Measurements from ENCODE around the gene INAVA. TPM values are rescaled to one million over a fixed set of nuclear protein-coding genes. Genes with fewer than 3 reads are reported as not detected.

Gene INAVA
- total and polyA plus RNA-seq, 2 experiments from 2014 or later: 25.3 to 43.9 TPM

DNA sequence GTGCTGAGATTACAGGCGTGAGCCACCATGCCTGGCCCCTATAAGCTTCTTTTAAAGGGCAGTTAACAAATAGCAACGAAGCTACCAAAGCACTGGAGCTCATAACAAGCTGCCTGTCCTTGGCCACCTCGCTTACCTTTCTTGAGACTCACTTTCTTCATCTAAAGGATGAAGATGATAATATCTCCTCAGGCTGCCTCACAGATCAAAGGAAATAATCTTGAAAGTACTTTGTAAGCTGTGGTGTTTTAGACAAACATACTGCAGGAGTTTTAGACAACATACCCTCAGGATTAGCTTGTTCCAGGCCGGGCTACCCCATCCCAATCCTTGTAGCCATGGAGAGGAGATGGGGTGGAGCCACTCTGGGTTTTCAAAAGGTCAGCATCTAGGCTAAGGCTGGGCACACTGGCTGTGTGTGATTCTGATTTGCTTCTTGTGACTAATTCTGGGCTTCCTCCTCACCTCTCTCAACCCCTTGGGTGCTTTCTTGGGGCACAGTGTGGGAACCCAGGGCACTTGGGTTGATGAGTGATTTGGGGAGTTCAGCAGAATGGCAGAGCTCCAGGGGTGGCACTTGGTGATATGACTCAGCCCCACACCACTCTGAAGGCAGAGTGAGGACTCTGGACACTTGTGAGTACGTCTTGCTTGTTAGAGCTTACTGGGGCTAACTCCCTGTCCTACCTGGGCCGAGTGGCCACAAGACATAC lies 16.7 kb upstream of the INAVA start:
- Histone ChIP-seq H4K20me1 (replicated peaks; ENCODE audit: insufficient read depth) (no peaks in the 10 kb centered on the region), H3K36me3 (ENCODE audit: insufficient read depth) (no peaks in the 10 kb centered on the region), H3K4me1 (ENCODE audit: insufficient read depth) (peaks cover 5% of the 10 kb centered on the region), H3K4me3 (no peak overlapping the region), H3F3A (replicated peaks; ENCODE audit: low read depth) (0 out of 2 replicates have a peak, but pooled peaks cover 2% of the 10 kb centered on the region), H3K9me2 (ENCODE audit: insufficient read depth) (no peaks in the 10 kb centered on the region), H3K4me2 (no peak overlapping the region), H3K27me3 (ENCODE audit: insufficient read depth) (peaks cover 18% of the 10 kb centered on the region; the same call in 1 of the 2 replicates), H3K27ac (ENCODE audit: low read depth) (no peak overlapping the region), H2AFZ (no peak overlapping the region), H3K79me2 (replicated peaks; ENCODE audit: insufficient read depth) (no peaks in the 10 kb centered on the region)
- H3K27ac Mint-ChIP-seq: no peak overlapping the region
- ATAC-seq (no peak), DNase-seq (ENCODE audit: low spot score) (no peak)
- peaks cover 7% of the 10 kb centered on the region for H3K27me3 Mint-ChIP-seq (ENCODE audit: insufficient read depth, low read depth, poor library complexity)
- H3K4me3 Mint-ChIP-seq: no peak overlapping the region
- peaks cover 22% of the 10 kb centered on the region for H3K4me1 Mint-ChIP-seq
- H3K9me3 Mint-ChIP-seq: no peaks in the 10 kb centered on the region
- TF ChIP-seq, protein P1, sequence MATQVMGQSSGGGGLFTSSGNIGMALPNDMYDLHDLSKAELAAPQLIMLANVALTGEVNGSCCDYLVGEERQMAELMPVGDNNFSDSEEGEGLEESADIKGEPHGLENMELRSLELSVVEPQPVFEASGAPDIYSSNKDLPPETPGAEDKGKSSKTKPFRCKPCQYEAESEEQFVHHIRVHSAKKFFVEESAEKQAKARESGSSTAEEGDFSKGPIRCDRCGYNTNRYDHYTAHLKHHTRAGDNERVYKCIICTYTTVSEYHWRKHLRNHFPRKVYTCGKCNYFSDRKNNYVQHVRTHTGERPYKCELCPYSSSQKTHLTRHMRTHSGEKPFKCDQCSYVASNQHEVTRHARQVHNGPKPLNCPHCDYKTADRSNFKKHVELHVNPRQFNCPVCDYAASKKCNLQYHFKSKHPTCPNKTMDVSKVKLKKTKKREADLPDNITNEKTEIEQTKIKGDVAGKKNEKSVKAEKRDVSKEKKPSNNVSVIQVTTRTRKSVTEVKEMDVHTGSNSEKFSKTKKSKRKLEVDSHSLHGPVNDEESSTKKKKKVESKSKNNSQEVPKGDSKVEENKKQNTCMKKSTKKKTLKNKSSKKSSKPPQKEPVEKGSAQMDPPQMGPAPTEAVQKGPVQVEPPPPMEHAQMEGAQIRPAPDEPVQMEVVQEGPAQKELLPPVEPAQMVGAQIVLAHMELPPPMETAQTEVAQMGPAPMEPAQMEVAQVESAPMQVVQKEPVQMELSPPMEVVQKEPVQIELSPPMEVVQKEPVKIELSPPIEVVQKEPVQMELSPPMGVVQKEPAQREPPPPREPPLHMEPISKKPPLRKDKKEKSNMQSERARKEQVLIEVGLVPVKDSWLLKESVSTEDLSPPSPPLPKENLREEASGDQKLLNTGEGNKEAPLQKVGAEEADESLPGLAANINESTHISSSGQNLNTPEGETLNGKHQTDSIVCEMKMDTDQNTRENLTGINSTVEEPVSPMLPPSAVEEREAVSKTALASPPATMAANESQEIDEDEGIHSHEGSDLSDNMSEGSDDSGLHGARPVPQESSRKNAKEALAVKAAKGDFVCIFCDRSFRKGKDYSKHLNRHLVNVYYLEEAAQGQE (IDR thresholded peaks at IDR 0.05; ENCODE audit: unreplicated experiment): no peak
- TF ChIP-seq NANOG (IDR thresholded peaks at IDR 0.05; ENCODE audit: borderline replicate concordance) (no peak), ZNF114 (CRISPR knock-in tag; IDR thresholded peaks at IDR 0.05) (no peak), EZH2 (IDR thresholded peaks at IDR 0.05; ENCODE audit: low read depth, unreplicated experiment) (no peak), ZNF331 (CRISPR knock-in tag; IDR thresholded peaks at IDR 0.05; ENCODE audit: low read depth) (no peak), CTCF (conservative IDR thresholded peaks at IDR 0.05; ENCODE audit: low read depth in 2 of 2) (no peak)
- H3K36me3 Mint-ChIP-seq (ENCODE audit: low read depth): no peaks in the 10 kb centered on the region

DNA sequence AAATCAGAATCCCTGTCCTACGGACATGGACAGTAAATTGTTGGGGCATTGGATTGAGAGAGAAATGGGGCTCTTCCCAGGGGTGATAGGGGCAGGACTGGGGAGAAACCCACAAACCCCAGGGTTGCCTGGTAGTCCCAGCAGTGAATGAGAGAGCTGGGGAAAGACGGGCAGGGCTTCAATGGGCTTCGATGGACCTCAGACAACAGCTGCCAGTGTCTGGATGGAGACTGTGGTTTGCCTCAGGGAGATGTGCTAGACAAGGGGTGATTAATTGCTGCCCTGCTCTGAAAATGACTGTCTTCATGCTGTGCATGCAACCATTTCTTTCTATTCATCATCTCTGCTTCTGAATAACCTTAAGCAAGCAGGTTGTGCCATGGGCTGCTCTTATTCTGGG lies 14.5 kb upstream of the INAVA start:
- Histone ChIP-seq H3K27me3 (ENCODE audit: insufficient read depth) (0 out of 2 replicates have a peak, but pooled peaks cover 7% of the 10 kb centered on the region), H3K79me2 (replicated peaks; ENCODE audit: insufficient read depth) (no peaks in the 10 kb centered on the region), H2AFZ (no peak overlapping the region), H4K20me1 (replicated peaks; ENCODE audit: insufficient read depth) (no peaks in the 10 kb centered on the region), H3K4me1 (ENCODE audit: insufficient read depth) (peaks cover 16% of the 10 kb centered on the region), H3K4me2 (no peak overlapping the region), H3K27ac (ENCODE audit: low read depth) (no peak overlapping the region), H3F3A (replicated peaks; ENCODE audit: low read depth) (no peaks in the 10 kb centered on the region), H3K36me3 (ENCODE audit: insufficient read depth) (no peaks in the 10 kb centered on the region), H3K9me2 (ENCODE audit: insufficient read depth) (no peaks in the 10 kb centered on the region), H3K4me3 (no peak overlapping the region)
- H3K9me3 Mint-ChIP-seq: no peaks in the 10 kb centered on the region
- no peak overlapping the region for H3K27ac Mint-ChIP-seq
- ATAC-seq: no peak
- H3K4me3 Mint-ChIP-seq: no peak overlapping the region
- H3K36me3 Mint-ChIP-seq (ENCODE audit: low read depth): no peaks in the 10 kb centered on the region
- no peak for DNase-seq (ENCODE audit: low spot score)
- H3K4me1 Mint-ChIP-seq: peaks cover 24% of the 10 kb centered on the region
- H3K27me3 Mint-ChIP-seq (ENCODE audit: insufficient read depth, low read depth, poor library complexity): peaks cover 3% of the 10 kb centered on the region
- TF ChIP-seq, protein P2, sequence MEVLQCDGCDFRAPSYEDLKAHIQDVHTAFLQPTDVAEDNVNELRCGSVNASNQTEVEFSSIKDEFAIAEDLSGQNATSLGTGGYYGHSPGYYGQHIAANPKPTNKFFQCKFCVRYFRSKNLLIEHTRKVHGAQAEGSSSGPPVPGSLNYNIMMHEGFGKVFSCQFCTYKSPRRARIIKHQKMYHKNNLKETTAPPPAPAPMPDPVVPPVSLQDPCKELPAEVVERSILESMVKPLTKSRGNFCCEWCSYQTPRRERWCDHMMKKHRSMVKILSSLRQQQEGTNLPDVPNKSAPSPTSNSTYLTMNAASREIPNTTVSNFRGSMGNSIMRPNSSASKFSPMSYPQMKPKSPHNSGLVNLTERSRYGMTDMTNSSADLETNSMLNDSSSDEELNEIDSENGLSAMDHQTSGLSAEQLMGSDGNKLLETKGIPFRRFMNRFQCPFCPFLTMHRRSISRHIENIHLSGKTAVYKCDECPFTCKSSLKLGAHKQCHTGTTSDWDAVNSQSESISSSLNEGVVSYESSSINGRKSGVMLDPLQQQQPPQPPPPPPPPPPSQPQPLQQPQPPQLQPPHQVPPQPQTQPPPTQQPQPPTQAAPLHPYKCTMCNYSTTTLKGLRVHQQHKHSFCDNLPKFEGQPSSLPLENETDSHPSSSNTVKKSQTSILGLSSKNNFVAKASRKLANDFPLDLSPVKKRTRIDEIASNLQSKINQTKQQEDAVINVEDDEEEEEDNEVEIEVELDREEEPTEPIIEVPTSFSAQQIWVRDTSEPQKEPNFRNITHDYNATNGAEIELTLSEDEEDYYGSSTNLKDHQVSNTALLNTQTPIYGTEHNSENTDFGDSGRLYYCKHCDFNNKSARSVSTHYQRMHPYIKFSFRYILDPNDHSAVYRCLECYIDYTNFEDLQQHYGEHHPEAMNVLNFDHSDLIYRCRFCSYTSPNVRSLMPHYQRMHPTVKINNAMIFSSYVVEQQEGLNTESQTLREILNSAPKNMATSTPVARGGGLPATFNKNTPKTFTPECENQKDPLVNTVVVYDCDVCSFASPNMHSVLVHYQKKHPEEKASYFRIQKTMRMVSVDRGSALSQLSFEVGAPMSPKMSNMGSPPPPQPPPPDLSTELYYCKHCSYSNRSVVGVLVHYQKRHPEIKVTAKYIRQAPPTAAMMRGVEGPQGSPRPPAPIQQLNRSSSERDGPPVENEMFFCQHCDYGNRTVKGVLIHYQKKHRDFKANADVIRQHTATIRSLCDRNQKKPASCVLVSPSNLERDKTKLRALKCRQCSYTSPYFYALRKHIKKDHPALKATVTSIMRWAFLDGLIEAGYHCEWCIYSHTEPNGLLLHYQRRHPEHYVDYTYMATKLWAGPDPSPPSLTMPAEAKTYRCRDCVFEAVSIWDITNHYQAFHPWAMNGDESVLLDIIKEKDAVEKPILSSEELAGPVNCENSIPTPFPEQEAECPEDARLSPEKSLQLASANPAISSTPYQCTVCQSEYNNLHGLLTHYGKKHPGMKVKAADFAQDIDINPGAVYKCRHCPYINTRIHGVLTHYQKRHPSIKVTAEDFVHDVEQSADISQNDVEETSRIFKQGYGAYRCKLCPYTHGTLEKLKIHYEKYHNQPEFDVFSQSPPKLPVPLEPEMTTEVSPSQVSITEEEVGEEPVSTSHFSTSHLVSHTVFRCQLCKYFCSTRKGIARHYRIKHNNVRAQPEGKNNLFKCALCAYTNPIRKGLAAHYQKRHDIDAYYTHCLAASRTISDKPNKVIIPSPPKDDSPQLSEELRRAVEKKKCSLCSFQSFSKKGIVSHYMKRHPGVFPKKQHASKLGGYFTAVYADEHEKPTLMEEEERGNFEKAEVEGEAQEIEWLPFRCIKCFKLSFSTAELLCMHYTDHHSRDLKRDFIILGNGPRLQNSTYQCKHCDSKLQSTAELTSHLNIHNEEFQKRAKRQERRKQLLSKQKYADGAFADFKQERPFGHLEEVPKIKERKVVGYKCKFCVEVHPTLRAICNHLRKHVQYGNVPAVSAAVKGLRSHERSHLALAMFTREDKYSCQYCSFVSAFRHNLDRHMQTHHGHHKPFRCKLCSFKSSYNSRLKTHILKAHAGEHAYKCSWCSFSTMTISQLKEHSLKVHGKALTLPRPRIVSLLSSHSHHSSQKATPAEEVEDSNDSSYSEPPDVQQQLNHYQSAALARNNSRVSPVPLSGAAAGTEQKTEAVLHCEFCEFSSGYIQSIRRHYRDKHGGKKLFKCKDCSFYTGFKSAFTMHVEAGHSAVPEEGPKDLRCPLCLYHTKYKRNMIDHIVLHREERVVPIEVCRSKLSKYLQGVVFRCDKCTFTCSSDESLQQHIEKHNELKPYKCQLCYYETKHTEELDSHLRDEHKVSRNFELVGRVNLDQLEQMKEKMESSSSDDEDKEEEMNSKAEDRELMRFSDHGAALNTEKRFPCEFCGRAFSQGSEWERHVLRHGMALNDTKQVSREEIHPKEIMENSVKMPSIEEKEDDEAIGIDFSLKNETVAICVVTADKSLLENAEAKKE (CRISPR knock-in tag; IDR thresholded peaks at IDR 0.05): no peak
